Colonic mucosa (tissue), 4 donors: ENCODE results near the gene DOCK2. TPM values are rescaled to one million over a fixed set of nuclear protein-coding genes. Genes with fewer than 3 reads are reported as not detected.

ENCODE experiments used
- DNase-seq: peaks from one replicate; pipeline ENCODE4 v3.0.0-alpha.2; 2020
- H3K27ac ChIP-seq: fragments of 200-600 bp; one replicate; pipeline ENCODE4 v1.8.0; 2021
- H3K27me3 ChIP-seq: fragments of 200-600 bp; one replicate; pipeline ENCODE4 v1.8.0; 2021
- H3K36me3 ChIP-seq: fragments of 200-600 bp; one replicate; pipeline ENCODE4 v1.8.0; 2021
- H3K4me1 ChIP-seq: fragments of 200-600 bp; one replicate; pipeline ENCODE4 v1.8.0; 2021; ENCODE audit warnings: mild to moderate bottlenecking
- H3K4me3 ChIP-seq: fragments of 200-600 bp; one replicate; pipeline ENCODE4 v1.8.0; 2021
- H3K9ac ChIP-seq, 2 donors: one replicate each; pipeline ENCODE4 v1.7.0; 2013; ENCODE audit warnings: control low read depth in 2 of 2, low read depth in 2 of 2, low read length in 2 of 2
- H3K9me3 ChIP-seq: fragments of 200-600 bp; one replicate; pipeline ENCODE4 v1.8.0; 2021
- intact Hi-C: fragments of 100-400 bp; cut with DNase I; formaldehyde crosslinking; loops from one replicate; pipeline ENCODE4 v1.14.1; 2022
- total RNA-seq, 2 donors: library from RNA; stranded (reverse); fragmentation: NEBNext Ultra II Directional in 1 of 2; extraction: Animal tissue kit (Norgen Biotek cat#: 25700) in 1 of 2; gene quantifications; one replicate each; pipeline ENCODE4 v1.2.1, GENCODE V29; 2021
- TF ChIP-seq, protein P1 (sequence below): fragments of 200-600 bp; IDR thresholded peaks from one replicate; pipeline ENCODE4 v1.8.0; 2022; ENCODE audit warnings: antibody characterized with exemption, mild to moderate bottlenecking
- donor health status: healthy.
- donor health status: DM: no; HTN: no; CAD: no.
- donor health status: DM: no; HTN: no; CAD: no.

The DOCK2 gene
- total RNA-seq, 2 donors from 2014 or later, result 4.8 to 6.0 TPM

DNA sequence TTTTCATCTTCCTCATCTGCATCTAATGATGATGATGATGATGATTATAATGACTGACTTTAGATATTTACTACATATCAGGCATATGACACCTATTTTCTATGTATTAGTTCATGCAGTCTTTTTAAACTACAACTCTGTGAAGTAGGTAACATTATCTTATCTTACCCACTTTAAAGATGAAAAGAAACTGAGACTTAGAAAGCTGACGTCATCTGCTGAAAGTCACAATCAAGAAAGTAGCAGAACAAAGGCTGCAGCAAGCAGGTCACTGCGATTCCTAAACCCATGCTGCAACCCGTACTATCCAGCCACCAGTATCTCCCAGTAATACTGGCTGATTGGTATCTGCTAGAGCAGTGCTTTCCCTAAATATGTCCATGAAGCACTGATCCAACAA is 383.3 kb downstream of the DOCK2 start:
- H3K27me3 ChIP-seq, result no peaks in the 10 kb centered on the region
- H3K36me3 ChIP-seq, result no peaks in the 10 kb centered on the region
- no peaks in the 10 kb centered on the region for H3K4me1 ChIP-seq
- no peak overlapping the region for H3K27ac ChIP-seq
- H3K9ac ChIP-seq, result no peak overlapping the region
- TF ChIP-seq, protein P1, sequence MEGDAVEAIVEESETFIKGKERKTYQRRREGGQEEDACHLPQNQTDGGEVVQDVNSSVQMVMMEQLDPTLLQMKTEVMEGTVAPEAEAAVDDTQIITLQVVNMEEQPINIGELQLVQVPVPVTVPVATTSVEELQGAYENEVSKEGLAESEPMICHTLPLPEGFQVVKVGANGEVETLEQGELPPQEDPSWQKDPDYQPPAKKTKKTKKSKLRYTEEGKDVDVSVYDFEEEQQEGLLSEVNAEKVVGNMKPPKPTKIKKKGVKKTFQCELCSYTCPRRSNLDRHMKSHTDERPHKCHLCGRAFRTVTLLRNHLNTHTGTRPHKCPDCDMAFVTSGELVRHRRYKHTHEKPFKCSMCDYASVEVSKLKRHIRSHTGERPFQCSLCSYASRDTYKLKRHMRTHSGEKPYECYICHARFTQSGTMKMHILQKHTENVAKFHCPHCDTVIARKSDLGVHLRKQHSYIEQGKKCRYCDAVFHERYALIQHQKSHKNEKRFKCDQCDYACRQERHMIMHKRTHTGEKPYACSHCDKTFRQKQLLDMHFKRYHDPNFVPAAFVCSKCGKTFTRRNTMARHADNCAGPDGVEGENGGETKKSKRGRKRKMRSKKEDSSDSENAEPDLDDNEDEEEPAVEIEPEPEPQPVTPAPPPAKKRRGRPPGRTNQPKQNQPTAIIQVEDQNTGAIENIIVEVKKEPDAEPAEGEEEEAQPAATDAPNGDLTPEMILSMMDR, result no peak
- intact Hi-C loops, result no loop called here
- no peaks in the 10 kb centered on the region for H3K9me3 ChIP-seq
- DNase-seq, result no peak
- H3K4me3 ChIP-seq, result no peak overlapping the region

DNA sequence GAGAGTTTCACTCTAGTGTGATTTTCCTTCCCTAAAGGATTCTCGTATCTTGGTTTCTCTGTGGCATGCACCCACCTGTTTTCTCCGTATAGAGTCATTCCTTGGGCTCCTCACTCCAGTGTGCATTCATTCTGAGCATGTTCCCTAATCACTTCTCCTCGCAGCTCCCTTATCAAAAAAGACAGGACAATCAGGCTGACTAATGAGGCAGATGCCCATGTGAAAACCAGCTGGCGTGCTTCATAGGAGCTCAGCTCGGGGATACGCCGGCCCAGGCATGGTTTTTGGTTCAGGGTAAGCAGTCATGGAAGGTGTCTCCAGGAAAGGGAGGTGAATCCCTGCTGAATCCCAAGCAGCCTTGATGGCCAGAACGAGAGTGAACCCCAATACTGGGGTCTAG is 384.4 kb downstream of the DOCK2 start:
- no peak for DNase-seq
- no peaks in the 10 kb centered on the region for H3K27me3 ChIP-seq
- no peaks in the 10 kb centered on the region for H3K4me1 ChIP-seq
- no peak overlapping the region for H3K27ac ChIP-seq
- H3K9ac ChIP-seq, result no peak overlapping the region
- no peak overlapping the region for H3K4me3 ChIP-seq
- TF ChIP-seq, protein P1, result no peak
- H3K36me3 ChIP-seq, result no peaks in the 10 kb centered on the region
- intact Hi-C loops, result no loop called here
- H3K9me3 ChIP-seq, result no peaks in the 10 kb centered on the region

DNA sequence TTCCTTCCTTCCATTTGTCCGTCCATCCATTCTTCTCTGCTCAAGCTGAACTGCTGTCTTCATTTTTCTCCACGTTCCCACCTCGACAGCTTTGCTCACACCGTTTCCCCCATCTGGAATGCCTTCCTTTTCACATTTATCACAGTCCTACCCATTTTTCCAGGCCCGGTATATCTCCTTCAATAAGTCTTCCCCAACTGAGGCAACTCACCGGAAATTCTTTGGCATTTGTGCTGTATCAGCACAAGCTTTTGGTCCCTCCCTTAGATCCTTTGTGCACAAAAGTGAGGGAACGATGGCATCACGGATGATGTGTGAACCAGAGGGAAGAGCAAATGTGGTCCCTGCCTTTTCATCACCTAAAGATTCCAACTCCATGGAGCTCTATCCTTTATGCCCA is 388.8 kb downstream of the DOCK2 start:
- Histone ChIP-seq H3K4me1 (no peaks in the 10 kb centered on the region), H3K9me3 (no peaks in the 10 kb centered on the region), H3K4me3 (no peak overlapping the region), H3K36me3 (no peaks in the 10 kb centered on the region), H3K27me3 (no peaks in the 10 kb centered on the region), H3K9ac (no peak overlapping the region), H3K27ac (no peak overlapping the region)
- intact Hi-C loops, result no loop called here
- TF ChIP-seq, protein P1, result no peak
- DNase-seq, result no peak

DNA sequence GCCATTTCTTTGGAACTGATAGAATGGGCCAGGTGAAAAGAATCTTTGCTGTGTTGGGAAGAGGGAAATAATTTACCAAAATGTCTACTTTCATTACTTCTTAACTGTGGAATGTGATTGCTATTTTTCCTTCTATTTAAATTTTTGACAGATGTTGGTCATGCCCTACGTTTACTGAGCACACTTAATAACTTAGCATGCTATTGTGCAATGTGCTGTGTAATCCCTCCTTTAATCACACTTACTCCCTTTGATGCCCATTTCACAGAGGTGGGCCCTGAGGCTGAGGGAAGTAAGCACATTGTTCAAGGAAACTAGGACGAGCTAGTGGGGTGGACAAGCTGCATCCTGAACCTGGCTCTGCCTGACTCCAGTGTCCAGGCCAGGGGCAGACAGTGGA is 391.0 kb downstream of the DOCK2 start:
- DNase-seq, result no peak
- Histone ChIP-seq H3K9ac (no peak overlapping the region), H3K4me3 (no peak overlapping the region), H3K9me3 (no peaks in the 10 kb centered on the region), H3K27ac (no peak overlapping the region), H3K36me3 (no peaks in the 10 kb centered on the region), H3K27me3 (no peaks in the 10 kb centered on the region), H3K4me1 (no peaks in the 10 kb centered on the region)
- intact Hi-C loops, result no loop called here
- TF ChIP-seq, protein P1, result no peak

DNA sequence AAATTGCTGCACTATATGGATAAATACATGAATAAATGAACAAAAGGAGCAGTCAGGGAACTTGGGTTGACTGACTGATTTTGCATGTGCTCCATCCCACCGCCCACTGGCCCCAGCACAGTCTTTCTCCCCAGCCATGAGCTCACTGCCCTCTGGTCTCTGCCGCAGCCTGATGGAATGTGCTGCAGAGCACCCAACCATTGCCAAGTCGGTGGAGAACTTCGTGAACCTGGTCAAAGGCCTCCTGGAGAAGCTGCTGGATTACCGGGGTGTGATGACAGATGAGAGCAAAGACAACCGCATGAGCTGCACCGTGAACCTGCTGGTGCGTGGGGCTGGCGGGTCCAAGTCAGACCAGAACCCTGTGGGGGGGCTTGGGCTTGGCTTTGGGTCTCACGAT is 397.2 kb downstream of the DOCK2 start:
- DNase-seq, result no peak
- Histone ChIP-seq H3K36me3 (no peaks in the 10 kb centered on the region), H3K27ac (no peak overlapping the region), H3K4me1 (no peaks in the 10 kb centered on the region), H3K4me3 (no peak overlapping the region), H3K27me3 (no peaks in the 10 kb centered on the region), H3K9ac (no peak overlapping the region), H3K9me3 (no peaks in the 10 kb centered on the region)
- intact Hi-C loops, result no loop called here
- TF ChIP-seq, protein P1, result no peak

DNA sequence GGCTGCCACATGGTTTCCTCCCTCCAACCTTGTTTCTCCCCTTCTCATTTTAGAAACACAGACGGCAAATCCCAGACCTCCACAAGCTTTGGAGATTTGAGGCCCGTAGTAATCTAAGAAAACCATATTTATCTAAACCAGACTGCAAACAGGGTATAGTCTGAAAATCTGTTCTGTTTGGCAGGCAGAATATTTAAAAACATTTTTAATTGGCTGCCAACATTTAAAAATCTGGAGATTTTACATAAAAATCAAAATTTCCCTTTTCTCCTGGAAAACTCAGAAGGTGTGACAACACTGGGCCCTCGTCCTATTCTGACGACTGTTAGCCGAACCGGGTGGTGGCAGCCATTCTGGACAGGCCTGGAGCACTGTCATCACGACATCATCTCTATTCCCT is 401.2 kb downstream of the DOCK2 start:
- TF ChIP-seq, protein P1, result no peak
- Histone ChIP-seq H3K27ac (no peak overlapping the region), H3K9ac (no peak overlapping the region), H3K9me3 (no peaks in the 10 kb centered on the region), H3K27me3 (no peaks in the 10 kb centered on the region), H3K4me3 (no peak overlapping the region), H3K4me1 (no peaks in the 10 kb centered on the region), H3K36me3 (no peaks in the 10 kb centered on the region)
- DNase-seq, result no peak
- intact Hi-C loops, result no loop called here
